Stimulated activated CD8-positive, alpha-beta memory T cell treated with anti-CD3 and anti-CD28 coated beads, Interleukin-12 subunit alpha, Interleukin-12 subunit beta, amount 100 ng/mL, for 4 hours (primary cell): ENCODE data around the gene ANKRD16.
"Not testable (repeated sequence)": the region's sequence is repeated elsewhere in the genome, so short reads cannot be mapped to it uniquely, and the experiment has no call there.

Experiments
- DNase-seq: peaks from one replicate; pipeline ENCODE4 v3.0.0-alpha.2; 2020; ENCODE audit warnings: low read depth

ANKRD16 gene

DNA sequence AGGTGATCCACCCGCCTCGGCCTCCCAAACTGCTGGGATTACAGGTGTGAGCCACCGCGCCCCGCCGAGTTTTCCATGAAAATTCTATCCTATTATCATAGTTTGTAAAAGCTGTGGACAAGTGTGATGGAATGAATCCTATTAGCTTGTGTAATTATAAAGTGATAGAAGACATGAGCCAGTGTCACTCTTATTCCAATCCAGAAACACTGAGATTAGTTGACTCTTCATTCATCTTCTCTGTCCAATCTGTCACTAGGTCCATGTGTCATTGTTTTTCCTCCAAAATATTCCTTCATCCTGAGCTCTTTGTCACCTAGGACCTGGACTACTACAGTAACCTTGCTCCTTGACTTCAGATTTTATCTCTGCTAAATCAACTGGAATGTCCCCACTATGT, 13.9 kb upstream of the ANKRD16 start:
- no peak for DNase-seq

DNA sequence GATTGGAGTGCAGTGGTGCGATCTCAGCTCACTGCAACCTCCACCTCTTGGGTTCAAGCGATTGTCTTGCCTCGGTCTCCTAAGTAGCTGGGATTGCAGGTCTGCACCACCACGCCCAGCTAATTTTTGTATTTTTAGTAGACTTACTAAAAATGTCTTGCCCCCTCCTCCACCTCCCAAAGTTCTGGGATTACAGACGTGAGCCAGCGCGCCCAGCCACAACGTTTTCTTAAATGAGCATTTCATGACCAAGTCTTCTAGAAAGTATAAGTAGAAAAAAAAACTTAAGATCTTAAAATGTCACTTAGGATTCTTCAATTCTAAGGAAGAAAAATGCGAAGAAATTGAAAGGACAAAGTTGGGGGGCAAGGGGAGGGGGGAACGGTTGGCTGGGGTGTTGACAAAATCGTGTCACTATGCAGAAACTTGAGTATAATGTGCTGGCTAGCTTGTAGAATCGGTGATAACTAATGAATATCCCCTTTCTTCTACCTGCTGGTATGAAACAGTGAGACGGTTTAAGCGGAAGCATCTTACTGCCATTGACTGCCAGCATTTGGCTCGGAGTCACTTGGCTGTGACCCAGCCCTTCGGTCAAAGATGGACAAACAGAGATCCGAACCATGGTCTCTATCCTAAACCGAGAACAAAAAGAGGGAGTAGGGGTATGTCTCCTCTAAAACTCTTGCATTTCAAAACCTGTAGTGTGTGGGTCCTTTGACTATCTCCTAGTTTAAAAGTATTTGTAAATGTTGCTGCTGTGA, 13.0 kb upstream of the ANKRD16 start:
- no peak for DNase-seq

DNA sequence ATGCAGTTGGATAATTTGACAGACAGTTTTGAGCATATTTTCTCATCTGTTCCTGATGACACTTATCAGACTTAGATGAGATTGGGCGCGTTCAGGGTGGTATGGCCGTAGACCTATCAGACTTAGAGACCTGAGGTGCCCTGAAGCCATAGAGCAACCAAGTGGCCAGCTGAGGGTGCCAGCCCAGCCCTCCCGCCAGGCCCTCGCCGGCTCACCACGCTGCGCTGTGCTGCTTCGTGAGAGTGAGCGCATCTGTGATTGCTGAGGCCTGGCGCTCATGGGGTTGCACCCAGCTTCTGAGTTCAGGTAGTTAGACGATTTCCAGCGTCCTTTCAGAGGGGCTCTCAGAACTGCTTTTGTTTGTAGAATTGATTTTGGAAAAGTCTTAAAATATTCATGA, 10.6 kb upstream of the ANKRD16 start:
- DNase-seq = no peak

DNA sequence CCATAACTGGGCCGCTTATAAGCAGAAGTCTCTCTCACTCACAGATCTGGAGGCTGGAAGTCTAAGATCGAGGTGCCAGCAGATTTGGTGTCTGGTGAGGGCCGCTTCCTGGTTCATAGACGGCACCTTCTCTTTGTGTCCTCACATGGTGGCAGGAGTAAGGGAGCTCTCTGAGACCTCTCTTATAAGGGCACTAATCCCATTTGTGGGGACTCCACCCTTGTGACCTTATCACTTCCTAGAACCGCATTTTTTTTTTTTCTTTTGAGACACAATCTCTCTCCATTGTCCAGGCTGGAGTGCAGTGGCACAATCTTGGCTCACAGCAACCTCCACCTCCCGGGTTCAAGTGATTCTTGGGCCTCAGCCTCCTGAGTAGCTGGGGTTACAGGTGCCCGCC, 8.5 kb upstream of the ANKRD16 start:
- no peak for DNase-seq

DNA sequence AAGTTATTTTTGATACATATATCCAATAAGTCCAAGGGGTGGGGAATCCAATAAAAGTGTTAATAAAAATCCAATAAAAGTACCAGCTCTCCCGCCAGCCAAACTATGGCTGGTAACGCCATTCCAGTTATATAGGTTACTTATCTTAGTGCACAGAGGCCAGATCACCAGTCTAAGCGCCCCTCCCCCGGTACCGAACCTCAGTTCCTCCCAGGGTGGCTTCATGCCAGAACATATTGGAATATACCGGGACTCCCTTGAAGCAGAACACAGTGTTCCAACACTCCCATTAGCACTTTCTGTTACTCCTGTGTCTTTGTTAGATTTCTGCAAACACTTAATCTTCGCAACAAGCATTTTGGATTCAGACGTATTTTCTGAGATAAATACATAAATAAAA, 7.8 kb upstream of the ANKRD16 start:
- DNase-seq = no peak

DNA sequence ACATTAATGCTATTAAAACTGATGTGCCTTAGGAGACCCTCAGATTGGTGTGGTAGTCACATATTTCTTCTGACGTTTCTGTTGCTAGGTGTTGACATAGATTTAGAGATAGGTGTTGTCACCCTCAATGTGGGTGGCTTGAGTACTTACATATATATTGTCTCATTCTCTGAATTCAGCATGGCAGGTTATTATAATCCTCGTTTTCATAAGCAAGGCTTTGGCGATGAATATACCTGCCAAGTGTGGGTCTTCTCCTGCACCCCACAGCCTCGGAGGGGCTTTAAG, 7.3 kb upstream of the ANKRD16 start:
- DNase-seq = no peak

DNA sequence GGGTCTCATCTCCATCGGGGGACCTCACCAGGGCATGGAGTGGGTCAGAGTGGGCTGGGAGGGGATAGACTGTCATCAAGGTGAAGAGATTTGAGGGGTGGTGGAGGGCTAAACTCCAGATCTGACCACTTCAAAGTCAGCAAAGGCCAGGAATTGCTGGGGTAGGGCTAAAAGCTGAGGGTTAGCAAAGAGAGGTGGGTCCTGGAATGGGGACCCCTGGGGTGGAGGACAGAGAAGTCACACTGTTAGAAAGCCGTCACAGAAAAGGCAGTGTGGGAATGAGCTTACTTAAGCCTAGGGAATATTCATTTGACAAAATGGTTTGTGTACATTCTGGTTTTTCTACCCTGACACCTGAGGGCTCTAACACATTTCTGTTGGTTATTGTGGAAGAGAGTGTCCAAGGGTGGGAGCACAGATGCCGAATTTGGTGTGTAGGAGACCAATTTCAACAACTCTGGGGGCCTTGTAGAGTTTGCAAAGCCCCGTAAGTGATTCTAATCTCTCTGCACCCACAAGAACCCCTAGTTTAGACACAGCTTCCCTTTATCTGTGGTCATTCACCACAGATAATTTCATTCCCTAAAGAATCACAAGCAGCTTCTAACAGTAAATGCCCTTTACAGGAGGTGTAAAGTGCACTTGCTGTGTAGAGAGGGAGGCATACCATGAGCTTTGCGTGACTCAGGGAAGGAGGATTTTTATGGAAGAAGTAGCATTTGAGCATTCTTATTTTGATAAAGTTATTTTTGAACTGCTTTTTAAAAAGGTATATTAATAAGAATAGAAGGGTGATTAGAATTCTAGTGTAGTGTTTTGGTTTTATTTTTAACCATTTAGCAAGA, 6.7 kb upstream of the ANKRD16 start:
- DNase-seq = no peak

DNA sequence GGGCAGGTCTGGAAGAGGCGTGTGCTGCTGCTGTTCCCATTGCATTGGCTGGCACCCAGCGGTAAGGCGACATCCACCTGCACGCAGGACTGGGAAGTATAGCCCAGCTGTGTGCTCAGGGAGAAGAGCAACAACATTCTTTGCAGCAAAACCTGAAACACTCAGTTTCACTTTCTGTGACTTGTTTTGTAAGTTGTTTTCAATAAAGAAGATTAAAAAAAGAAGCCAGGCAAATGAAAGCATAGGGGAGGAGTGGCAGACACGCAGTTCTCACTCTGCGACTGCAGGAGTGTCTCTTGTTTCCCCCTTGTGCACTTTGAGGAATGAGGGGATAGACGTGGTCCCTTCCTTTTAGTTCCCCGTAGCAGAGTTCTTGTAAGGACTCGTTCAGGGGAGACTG, 6.1 kb upstream of the ANKRD16 start:
- DNase-seq = no peak

DNA sequence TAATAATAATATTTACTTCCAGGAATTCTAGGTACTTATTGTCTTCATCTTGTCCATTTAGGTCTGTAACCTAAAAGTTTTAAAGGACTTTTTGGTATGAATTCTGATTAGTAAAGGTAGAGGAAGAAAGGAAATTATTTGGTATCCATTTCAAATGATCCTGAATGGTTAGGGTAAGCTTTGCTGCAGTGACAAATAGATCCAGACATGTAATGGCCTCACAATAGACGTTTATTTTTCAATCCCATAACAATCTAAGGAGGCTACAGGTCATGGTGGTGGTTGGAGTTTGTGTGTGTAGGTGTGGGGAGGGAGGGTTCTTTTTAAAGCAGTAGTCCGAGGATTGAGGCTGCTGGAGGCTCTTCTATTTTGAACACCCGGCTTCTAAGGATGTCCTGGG, 5.7 kb upstream of the ANKRD16 start:
- DNase-seq = no peak

DNA sequence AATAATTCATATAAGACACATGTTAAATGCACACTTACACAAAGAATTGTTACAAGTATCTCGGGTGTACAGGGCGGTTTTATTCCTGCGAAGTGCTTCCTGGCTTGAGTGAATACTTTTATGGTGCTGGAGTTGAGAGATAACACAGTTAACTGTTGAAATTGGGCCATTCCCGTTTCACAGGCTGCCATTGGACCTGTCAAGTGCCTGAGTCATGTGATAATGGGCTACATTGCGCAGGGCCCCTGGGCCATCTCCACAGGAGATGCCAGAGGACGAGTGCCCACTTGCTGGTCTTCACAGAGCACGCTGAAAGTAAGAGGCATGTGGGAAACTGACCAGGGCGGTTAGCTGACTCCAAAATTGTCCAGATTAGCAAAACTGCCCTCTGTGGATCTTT, 5.2 kb upstream of the ANKRD16 start:
- DNase-seq = no peak

DNA sequence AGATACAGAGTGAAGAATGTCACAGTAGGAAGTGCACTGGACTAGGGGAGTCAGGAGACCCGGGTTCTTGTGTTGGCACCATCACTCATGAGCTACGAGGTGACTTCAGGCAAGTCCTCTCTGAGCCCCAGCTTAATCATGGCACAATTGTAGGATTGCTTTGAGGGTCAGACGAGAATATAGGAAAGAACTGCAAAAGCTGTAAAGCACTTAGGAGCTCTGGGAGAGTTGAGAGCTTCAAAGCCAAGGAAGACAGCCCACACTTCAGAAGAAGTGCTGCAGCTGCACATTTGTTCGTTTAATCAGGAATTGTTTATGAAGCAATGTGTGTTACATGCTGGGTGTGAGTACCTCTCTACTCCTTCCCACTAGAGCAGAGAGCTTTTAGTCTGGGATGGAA, 4.7 kb upstream of the ANKRD16 start:
- DNase-seq = no peak

DNA sequence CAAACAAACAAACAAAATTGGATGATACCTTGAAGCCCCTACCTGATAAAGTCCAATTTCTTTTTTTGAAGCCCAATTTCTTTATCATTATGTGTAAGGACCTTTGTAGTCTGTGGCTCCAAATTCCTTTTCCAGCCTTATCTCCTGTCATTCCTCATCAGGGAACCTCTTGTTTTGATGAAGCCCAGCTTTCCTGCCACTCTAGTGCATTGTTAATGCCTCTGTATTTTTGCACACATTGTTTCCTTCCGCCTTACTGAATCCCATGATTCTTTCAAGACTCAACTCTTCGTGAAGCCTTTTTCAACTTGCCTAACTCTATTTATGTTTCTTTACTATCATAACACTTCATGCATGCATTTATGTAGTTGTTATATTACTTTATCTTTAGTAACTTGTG, 3.6 kb upstream of the ANKRD16 start:
- DNase-seq = no peak

DNA sequence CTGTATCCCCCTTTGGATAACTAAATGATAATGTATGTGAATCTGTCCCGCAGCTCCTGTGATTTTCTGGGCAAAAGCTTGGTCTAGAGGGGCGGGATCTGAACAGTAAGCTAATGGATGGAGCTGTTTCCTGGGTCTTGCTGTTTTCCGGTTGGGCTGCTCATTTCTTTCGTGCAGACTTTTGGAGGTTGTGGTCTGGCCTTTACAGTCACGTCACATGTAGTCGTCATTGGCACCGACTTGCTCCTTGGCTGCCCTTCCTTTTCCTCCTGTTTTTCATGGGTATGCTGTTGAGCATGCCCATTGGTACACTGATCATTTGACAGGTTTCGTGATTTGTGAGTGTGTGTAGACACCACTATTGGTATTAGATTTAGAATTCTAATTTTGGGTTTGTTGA, 2.3 kb upstream of the ANKRD16 start:
- DNase-seq = no peak

DNA sequence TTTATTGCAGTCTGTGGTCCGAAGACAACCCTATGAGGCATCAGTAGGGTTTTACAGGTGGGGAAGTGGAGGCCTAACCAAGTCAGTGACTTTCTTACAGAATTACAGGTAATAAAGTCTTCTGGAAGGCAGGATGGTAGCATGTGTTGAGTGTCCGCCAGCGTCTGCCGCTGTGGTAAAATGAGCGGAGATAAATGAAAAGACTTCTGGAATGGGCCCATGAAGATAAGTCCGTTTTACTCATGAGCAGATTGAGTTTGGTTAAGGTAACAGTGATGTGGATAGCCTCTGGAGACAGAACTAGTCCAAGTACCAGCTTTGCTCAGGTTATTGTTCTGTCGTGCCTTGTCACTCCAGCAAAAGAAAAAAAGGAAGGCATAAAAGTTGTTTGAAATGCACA, 1.3 kb upstream of the ANKRD16 start:
- no peak for DNase-seq

DNA sequence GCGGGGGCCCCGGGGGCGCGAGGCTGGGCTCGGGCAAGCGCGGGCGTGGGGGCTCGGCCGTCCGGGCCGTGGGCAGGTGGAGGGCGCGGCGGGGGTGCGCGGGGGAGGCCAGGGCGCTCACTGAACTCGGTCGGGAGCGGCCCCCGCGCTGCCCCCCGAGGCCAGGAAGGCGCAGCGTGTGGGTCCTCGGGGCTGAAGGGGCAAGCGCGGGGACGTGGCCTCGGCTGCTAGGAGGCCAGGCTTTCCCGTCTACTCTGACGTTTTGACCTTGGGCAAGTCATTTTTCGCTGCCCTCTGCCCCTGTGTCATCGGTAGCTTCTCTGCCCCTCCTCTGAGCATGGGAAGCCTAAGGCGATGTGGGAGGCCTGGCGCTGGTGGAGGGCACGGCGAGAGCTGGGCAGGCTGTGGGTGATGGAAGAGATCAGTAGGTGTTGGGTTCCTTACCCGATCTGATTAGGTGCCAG, 791 bp upstream of the ANKRD16 start:
- no peak for DNase-seq

DNA sequence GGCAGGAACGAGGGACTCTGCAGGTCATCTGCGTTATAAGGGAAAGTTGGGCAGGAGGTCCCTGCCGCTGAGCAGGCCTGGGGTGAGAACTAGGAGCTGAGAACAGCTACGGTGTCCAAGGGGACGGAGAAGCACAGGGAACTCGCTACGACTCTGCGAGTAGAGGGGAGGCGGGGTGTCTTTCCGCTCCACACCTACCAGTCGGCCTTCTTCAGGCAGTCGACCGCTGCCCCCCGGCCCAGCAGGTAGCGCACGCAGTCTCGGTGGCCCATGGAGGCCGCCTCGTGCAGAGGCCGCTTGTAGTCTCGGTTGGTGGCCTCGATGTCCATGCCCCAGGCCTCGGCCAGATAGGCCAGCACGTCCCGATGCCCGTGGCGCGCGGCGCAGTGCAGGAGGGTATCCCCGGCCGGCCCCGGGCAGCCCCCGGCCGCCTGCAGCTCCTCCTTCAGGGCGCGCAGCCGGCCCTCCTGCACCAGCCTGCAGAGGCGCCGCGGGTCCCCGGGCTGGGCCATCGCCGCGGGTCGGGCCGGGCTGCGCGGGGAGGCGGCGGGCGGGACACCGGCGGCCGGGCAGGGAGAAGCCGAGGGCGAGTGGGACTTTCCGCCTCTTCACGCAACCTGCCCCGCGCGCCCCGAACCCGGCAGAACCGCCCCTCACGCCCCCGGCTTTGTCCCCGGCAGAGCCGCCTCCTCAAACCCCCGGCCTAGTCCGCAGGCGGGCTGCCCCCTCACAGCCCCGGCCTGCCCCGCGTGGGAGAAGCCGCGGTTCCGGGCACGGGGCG, 660 bp downstream of the ANKRD16 start:
- peak; percentile 26 for DNase-seq

DNA sequence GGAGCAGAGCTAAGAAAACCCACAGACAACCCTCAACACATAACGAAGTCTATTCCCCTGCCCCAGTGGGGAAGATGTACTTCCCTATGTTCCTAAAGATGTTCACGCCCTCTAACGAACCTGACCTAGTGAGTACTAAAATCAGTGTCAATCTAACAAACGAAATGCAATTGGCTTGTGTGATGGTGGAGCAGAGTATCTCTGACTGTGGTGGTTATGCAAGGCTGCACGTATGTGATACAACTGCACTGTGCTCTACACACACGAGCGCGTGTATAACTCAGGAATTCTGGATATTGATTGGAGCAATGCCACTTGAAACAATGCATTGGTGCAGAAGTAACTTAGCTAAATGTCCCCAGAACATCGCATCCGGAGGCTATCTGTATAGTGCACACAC, 1.3 kb downstream of the ANKRD16 start:
- no peak for DNase-seq

DNA sequence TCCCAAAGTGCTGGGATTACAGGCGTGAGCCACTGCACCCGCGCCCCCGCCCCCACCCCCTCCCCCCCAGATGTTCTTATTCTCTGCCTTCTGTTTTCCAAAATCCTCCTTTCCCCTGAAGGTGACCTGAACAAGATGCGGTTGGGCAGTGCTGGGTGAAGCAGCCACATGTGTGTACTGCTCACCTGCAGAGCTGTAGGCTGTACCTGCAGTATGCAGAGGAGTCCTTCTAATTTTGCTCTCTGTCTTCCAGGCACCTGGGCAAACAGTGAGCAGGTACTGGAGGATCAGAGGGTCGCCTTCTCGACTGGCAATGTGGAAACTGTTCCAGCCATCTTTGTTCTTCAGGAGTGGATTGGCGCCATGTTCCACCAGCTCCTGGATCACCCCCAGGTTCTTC, 2.1 kb downstream of the ANKRD16 start:
- no peak for DNase-seq

DNA sequence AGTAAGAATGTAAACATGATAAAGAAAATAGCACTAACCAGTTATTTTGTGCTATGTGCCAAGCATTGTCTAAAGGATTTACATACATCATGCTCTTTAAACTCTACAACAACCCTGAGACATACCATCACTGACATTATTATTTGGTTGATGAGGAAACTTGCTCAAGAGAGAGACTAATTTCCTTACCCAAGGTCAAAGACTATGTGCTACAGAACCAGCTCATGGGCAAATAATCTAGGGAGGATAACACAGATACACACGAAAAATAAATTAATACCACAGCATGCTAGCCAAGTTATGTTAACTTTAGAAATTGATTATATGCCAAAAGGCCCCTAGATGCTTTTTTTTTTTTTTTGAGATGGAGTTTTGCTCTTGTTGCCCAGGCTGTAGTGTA, 2.7 kb downstream of the ANKRD16 start:
- no peak for DNase-seq

DNA sequence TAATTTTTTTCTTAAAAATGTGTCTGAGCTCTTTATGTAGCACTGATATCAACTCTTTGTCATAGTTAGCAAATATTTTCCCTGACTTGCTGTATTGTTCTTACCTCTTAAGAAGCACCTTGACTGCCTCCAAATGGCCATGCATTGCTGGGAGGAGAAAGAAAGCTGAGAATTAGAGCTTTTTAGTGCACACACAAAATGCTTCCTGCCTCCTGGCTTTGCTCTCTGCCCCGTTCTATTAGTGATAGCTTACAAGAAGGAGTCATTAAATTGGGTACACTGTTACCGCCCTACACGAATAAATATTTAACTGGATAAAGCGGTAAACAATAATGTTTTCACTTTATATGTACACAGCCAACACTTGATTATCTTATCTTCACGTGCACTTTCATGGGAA, 4.1 kb downstream of the ANKRD16 start:
- DNase-seq = no peak

DNA sequence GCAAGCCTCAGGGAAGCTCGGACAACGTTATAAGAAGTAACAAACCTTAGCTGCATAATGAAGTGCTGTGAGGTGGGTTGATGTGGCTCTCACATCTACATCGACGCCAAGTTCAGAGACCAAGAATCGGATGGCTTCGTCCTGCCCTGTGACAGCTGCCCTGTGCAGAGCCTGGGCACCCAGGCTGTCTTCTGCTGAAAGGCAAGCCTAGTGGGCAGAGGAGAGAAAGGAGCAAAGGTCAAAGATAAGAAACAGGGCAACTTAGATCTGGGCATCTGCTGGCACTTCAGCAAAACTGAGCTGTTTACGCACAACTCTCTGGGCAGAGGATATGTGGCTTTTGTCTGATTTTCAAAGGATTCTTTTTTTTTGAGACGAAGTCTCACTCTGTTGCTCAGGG, 6.7 kb downstream of the ANKRD16 start:
- no peak for DNase-seq

DNA sequence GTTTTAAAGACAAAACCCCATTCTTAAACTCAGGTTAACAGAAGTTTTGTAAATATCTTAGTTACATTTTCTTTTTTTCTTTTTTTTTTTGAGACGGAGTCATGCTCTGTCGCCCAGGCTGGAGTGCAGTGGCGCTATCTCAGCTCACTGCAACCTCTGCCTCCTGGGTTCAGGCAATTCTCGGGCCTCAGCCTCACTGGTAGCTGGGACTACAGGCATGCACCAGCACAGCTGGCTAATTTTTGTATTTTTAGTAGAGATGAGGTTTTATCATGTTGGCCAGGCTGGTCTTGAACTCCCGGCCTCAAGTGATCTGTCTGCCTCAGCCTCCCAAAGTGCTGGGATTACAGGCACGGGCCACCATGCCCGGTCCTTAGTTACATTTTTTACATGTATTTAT, 12.7 kb downstream of the ANKRD16 start:
- DNase-seq = not testable (repeated sequence)

DNA sequence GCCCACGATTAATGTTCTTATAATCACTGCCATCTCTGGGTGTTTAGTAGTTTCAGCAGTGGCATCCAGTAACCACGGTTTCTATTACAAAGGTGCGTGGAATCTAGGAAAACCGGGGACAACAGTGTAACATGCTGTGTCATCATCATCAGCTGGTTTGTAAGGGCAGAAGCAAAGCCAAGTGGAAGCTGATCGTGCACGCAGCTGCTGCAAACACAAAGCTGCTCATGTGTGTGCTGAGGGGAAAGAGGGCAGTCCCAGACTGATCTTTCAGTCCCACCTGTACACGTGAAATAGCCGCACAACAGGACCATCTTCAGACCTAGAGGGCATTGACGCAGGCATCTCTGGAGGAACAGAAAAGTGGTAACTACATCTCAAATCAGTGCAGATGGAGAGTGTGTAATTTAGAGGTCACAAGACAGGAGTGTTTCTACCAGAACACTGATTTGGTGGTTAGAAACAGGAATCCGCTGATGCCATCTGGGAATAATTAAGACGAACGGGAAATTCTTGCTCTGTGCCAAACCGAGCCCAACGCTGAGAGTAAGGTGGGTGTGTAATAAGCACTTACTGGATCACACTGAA, 13.4 kb downstream of the ANKRD16 start:
- DNase-seq = no peak
